IMR-90 (cell line): Measurements from ENCODE around the gene MAST1. TPM values are rescaled to one million over a fixed set of nuclear protein-coding genes. Genes with fewer than 3 reads are reported as not detected.

Experiments
- ATAC-seq: fragments of 200-7000 bp; cut with Tn5 transposase; 2 replicates; pipeline ENCODE4 v1.9.1; 2020; ENCODE audit warnings: low read depth, mild to moderate bottlenecking, moderate library complexity
- BruUV-seq: library from RNA; stranded (reverse); fragments of 400-500 nt; replicated peaks from 2 replicates; lab custom pipeline; 2021; lab: Mats Ljungman, UMichigan
- CTCF ChIA-PET: fragments of 300-600 bp; formaldehyde crosslinking; extraction: SDS; loops from one replicate; lab custom pipeline; 2021; ENCODE audit warnings: antibody characterized with exemption; lab: Yijun Ruan, JAX
- POLR2A ChIA-PET: fragments of 300-600 bp; sonication (Branson Sonifier 250); formaldehyde crosslinking; loops from one replicate; lab custom pipeline; 2022; ENCODE audit warnings: antibody characterized with exemption; ENCODE audit not compliant: unreplicated experiment; lab: Charles Lee
- DNase-seq: peaks from one replicate; pipeline ENCODE4 v3.0.0; 2013
- H2AFZ ChIP-seq: replicated peaks from 2 replicates; pipeline ENCODE3; 2013; ENCODE audit warnings: low read length, mild to moderate bottlenecking; ENCODE audit not compliant: poor library complexity
- H2AK5ac ChIP-seq: 2 replicates; pipeline ENCODE4 v1.6.1; 2013; ENCODE audit warnings: low read depth, low read length, inconsistent platforms
- H2AK9ac ChIP-seq: replicated peaks from 2 replicates; pipeline ENCODE3; 2013; ENCODE audit warnings: mild to moderate bottlenecking, low read depth, low read length, moderate library complexity; ENCODE audit not compliant: poor library complexity
- H2BK120ac ChIP-seq: 2 replicates; pipeline ENCODE4 v1.6.1; 2013; ENCODE audit warnings: low read depth, low read length, inconsistent platforms
- H2BK15ac ChIP-seq: 3 replicates; pipeline ENCODE4 v1.6.1; 2013; ENCODE audit warnings: low read depth, low read length, inconsistent platforms
- H2BK20ac ChIP-seq: 2 replicates; pipeline ENCODE4 v1.6.1; 2013; ENCODE audit warnings: low read depth, mild to moderate bottlenecking, inconsistent platforms, low read length, moderate library complexity
- H2BK5ac ChIP-seq: 2 replicates; pipeline ENCODE4 v1.6.1; 2013; ENCODE audit warnings: mild to moderate bottlenecking, low read depth, low read length, inconsistent platforms; ENCODE audit not compliant: poor library complexity, severe bottlenecking
- H3K14ac ChIP-seq: replicated peaks from 2 replicates; pipeline ENCODE4 v1.6.1; 2013; ENCODE audit warnings: low read depth, low read length, inconsistent platforms
- H3K18ac ChIP-seq: 2 replicates; pipeline ENCODE4 v1.6.1; 2013; ENCODE audit warnings: low read depth, low read length, control low read depth
- H3K23ac ChIP-seq: 2 replicates; pipeline ENCODE4 v1.6.1; 2013; ENCODE audit warnings: low read depth, low read length, inconsistent platforms
- H3K27ac ChIP-seq: 2 replicates; pipeline ENCODE4 v1.5.1; 2013; ENCODE audit warnings: mild to moderate bottlenecking, control low read depth, low read length; ENCODE audit not compliant: insufficient read depth
- H3K27me3 ChIP-seq: 2 replicates; pipeline ENCODE4 v1.6.1; 2013; ENCODE audit warnings: low read length; ENCODE audit not compliant: control insufficient read depth, insufficient read depth
- H3K36me3 ChIP-seq: 2 replicates; pipeline ENCODE4 v1.6.1; 2013; ENCODE audit warnings: low read length, mixed read lengths; ENCODE audit not compliant: control insufficient read depth, insufficient read depth
- H3K4ac ChIP-seq: 2 replicates; pipeline ENCODE4 v1.6.1; 2013; ENCODE audit warnings: low read depth, low read length, inconsistent platforms
- H3K4me1 ChIP-seq: 2 replicates; pipeline ENCODE4 v1.6.1; 2013; ENCODE audit warnings: low read length, mixed read lengths; ENCODE audit not compliant: control insufficient read depth, insufficient read depth
- H3K4me2 ChIP-seq: 2 replicates; pipeline ENCODE4 v1.6.1; 2013; ENCODE audit warnings: low read depth, mild to moderate bottlenecking, control low read depth, low read length, moderate library complexity
- H3K4me3 ChIP-seq: 2 replicates; pipeline ENCODE4 v1.5.1; 2013; ENCODE audit warnings: low read depth, mild to moderate bottlenecking, control low read depth, low read length, moderate library complexity; ENCODE audit not compliant: insufficient read depth
- H3K56ac ChIP-seq: 2 replicates; pipeline ENCODE4 v1.6.1; 2013; ENCODE audit warnings: low read length, inconsistent platforms; ENCODE audit not compliant: insufficient read depth; ENCODE audit errors: extremely low read depth
- H3K79me1 ChIP-seq, 2 experiments: 2 replicates each; pipeline ENCODE4 v1.6.1; 2013; ENCODE audit warnings: low read length in 2 of 2, inconsistent platforms in 1 of 2, low read depth in 1 of 2
- H3K9ac ChIP-seq: 2 replicates; pipeline ENCODE4 v1.6.1; 2013; ENCODE audit warnings: low read depth, low read length, control low read depth
- H3K9me1 ChIP-seq: 2 replicates; pipeline ENCODE4 v1.6.1; 2013; ENCODE audit warnings: low read length, inconsistent platforms; ENCODE audit not compliant: insufficient read depth
- H3K9me3 ChIP-seq: 2 replicates; pipeline ENCODE4 v1.6.1; 2013; ENCODE audit warnings: low read length; ENCODE audit not compliant: control insufficient read depth, insufficient read depth
- H4K20me1 ChIP-seq: 2 replicates; pipeline ENCODE4 v1.6.1; 2013; ENCODE audit warnings: low read length, inconsistent platforms; ENCODE audit not compliant: insufficient read depth
- H4K5ac ChIP-seq: 2 replicates; pipeline ENCODE4 v1.6.1; 2013; ENCODE audit warnings: mild to moderate bottlenecking, low read depth, low read length, control low read depth
- H4K8ac ChIP-seq, 2 experiments: 2 replicates each; pipeline ENCODE4 v1.6.1; 2013; ENCODE audit warnings: low read depth in 2 of 2, low read length in 2 of 2, control low read depth in 1 of 2, inconsistent platforms in 1 of 2
- H4K91ac ChIP-seq: 2 replicates; pipeline ENCODE4 v1.6.1; 2013; ENCODE audit warnings: low read depth, low read length, inconsistent platforms; ENCODE audit not compliant: insufficient read depth
- BHLHE40 ChIP-seq: fragments of 150-350 bp; IDR thresholded peaks from 2 replicates; pipeline ENCODE4 v1.6.1; 2016; ENCODE audit warnings: mild to moderate bottlenecking, low read depth, low read length
- CEBPB ChIP-seq: IDR thresholded peaks from 2 replicates; pipeline ENCODE4 v1.6.1; 2012; ENCODE audit warnings: low read depth, low read length, improper control_type of control experiment
- CHD1 ChIP-seq: IDR thresholded peaks from 2 replicates; pipeline ENCODE4 v1.6.1; 2012; ENCODE audit warnings: low read depth, low read length, improper control_type of control experiment
- CTCF ChIP-seq: conservative IDR thresholded peaks from 2 replicates; pipeline ENCODE4 v1.5.1; 2012; ENCODE audit warnings: mild to moderate bottlenecking, low read depth, low read length, improper control_type of control experiment
- ELK1 ChIP-seq: fragments of 150-350 bp; IDR thresholded peaks from 2 replicates; pipeline ENCODE4 v1.6.1; 2016; ENCODE audit warnings: low read depth, mild to moderate bottlenecking, low read length, moderate library complexity, borderline replicate concordance
- FOS ChIP-seq: fragments of 150-350 bp; IDR thresholded peaks from 2 replicates; pipeline ENCODE4 v1.6.1; 2016; ENCODE audit warnings: low read depth, low read length
- MAFK ChIP-seq: IDR thresholded peaks from 2 replicates; pipeline ENCODE4 v1.6.1; 2012; ENCODE audit warnings: low read depth, low read length, improper control_type of control experiment
- MAZ ChIP-seq: IDR thresholded peaks from 2 replicates; pipeline ENCODE4 v1.6.1; 2012; ENCODE audit warnings: low read depth, mild to moderate bottlenecking, low read length, improper control_type of control experiment, moderate library complexity, borderline replicate concordance
- MXI1 ChIP-seq: IDR thresholded peaks from 2 replicates; pipeline ENCODE4 v1.6.1; 2012; ENCODE audit warnings: low read depth, mild to moderate bottlenecking, low read length, moderate library complexity, borderline replicate concordance
- NFE2L2 ChIP-seq: fragments of 150-350 bp; IDR thresholded peaks from 2 replicates; pipeline ENCODE4 v1.6.1; 2016; ENCODE audit warnings: low read depth, mild to moderate bottlenecking, low read length
- POLR2A ChIP-seq: IDR thresholded peaks from 2 replicates; pipeline ENCODE4 v1.6.1; 2012; ENCODE audit warnings: mild to moderate bottlenecking, low read depth, low read length
- RAD21 ChIP-seq: IDR thresholded peaks from 2 replicates; pipeline ENCODE4 v1.6.1; 2012; ENCODE audit warnings: low read length, improper control_type of control experiment
- RCOR1 ChIP-seq: IDR thresholded peaks from 2 replicates; pipeline ENCODE4 v1.6.1; 2012; ENCODE audit warnings: mild to moderate bottlenecking, low read length, improper control_type of control experiment; ENCODE audit not compliant: insufficient replicate concordance
- RFX5 ChIP-seq: IDR thresholded peaks from 2 replicates; pipeline ENCODE4 v1.8.0; 2012; ENCODE audit warnings: low read depth, mild to moderate bottlenecking, low read length, moderate library complexity
- SMC3 ChIP-seq: fragments of 150-350 bp; IDR thresholded peaks from 2 replicates; pipeline ENCODE4 v1.6.1; 2016; ENCODE audit warnings: low read depth, mild to moderate bottlenecking, antibody characterized with exemption, low read length, moderate library complexity
- WGBS, 2 experiments: methylation state at CpG; one replicate each; pipeline versions ENCODE4 v1.1.5 to v1.1.7; 2013; ENCODE audit warnings: missing lambda C conversion rate in 2 of 2; ENCODE audit not compliant: insufficient read length in 1 of 2; ENCODE audit errors: extremely low coverage in 2 of 2; 5-methylcytosine and 5-hydroxymethylcytosine counted together
- dilution Hi-C: fragments of 300-500 bp; cut with HindIII; formaldehyde crosslinking; loops from one replicate; pipeline ENCODE4 v1.14.3; 2018; ENCODE audit warnings: low sequenced_read_pairs; ENCODE audit not compliant: unreplicated experiment
- in situ Hi-C: fragments of 300-500 bp; cut with MboI; formaldehyde crosslinking; loops from 3 replicates; pipeline ENCODE4 v1.14.3; 2019; ENCODE audit warnings: low sequenced_read_pairs, inconsistent platforms, mixed read lengths
- intact Hi-C: fragments of 100-400 bp; cut with micrococcal nuclease; formaldehyde crosslinking; loops from 2 replicates; pipeline ENCODE4 v1.10.0; 2022
- polyA plus RNA-seq, 3 experiments: library from polyadenylated mRNA; depleted of rRNA; stranded (reverse); fragments of >200 nt; gene quantifications; 2 replicates each; pipeline ENCODE4 v1.2.3, GENCODE V29; 2012; ENCODE audit warnings: low replicate concordance in 1 of 3
- total RNA-seq: library from RNA; depleted of rRNA; stranded (reverse); fragments of >200 nt; gene quantifications from 2 replicates; pipeline ENCODE4 v1.2.3, GENCODE V29; 2012
- TF ChIP-seq, protein P1 (sequence below): fragments of 150-350 bp; IDR thresholded peaks from 2 replicates; pipeline ENCODE4 v1.6.1; 2017; ENCODE audit warnings: mild to moderate bottlenecking, antibody characterized with exemption, low read length, low read depth

MAST1 gene
- total and polyA plus RNA-seq, 2 of the 4 experiments (the other 2 are of a cell fraction): 0.56 to 1.1 TPM

GRCh38 chr19:12896460-12896859 is 58.1 kb downstream of the MAST1 start:
- no TSS peak for BruUV-seq
- Histone ChIP-seq H3K4me3 (no peak overlapping the region), H2AK9ac (no peak overlapping the region), H4K5ac (no peak overlapping the region), H3K9me1 (no peaks in the 10 kb centered on the region), H2BK120ac (no peak overlapping the region), H3K36me3 (peaks cover 26% of the 10 kb centered on the region), H2BK5ac (no peak overlapping the region), H2BK20ac (no peak overlapping the region), H4K20me1 (no peaks in the 10 kb centered on the region), H3K23ac (no peak overlapping the region), H3K4me1 (peaks cover 5% of the 10 kb centered on the region), H4K8ac (no peak overlapping the region), H3K56ac (no peak overlapping the region), H2BK15ac (no peak overlapping the region), H3K79me1 (peaks cover 6 to 7% of the 10 kb centered on the region in 2 experiments; a peak in 3 of 4 replicates), H2AK5ac (no peak overlapping the region), H3K9ac (no peak overlapping the region), H3K4me2 (no peak overlapping the region), H3K27ac (no peak overlapping the region), H4K91ac (no peak overlapping the region), H3K14ac (no peak overlapping the region), H3K4ac (no peak overlapping the region), H3K9me3 (no peaks in the 10 kb centered on the region), H3K18ac (no peak overlapping the region), H2AFZ (peak overlapping the region; percentile 21), H3K27me3 (no peaks in the 10 kb centered on the region)
- ChIA-PET POLR2A (no interaction called here), CTCF (no interaction called here)
- intact Hi-C loops: no loop called here
- DNase-seq: no peak
- in situ Hi-C loops: no loop called here
- TF ChIP-seq MXI1 (no peak), MAFK (no peak), POLR2A (no peak), MAZ (no peak), CEBPB (no peak), NFE2L2 (no peak), CHD1 (no peak), ELK1 (no peak), CTCF (no peak), SMC3 (no peak), RAD21 (no peak), RFX5 (no peak), RCOR1 (no peak), BHLHE40 (no peak), FOS (no peak)
- TF ChIP-seq, protein P1, sequence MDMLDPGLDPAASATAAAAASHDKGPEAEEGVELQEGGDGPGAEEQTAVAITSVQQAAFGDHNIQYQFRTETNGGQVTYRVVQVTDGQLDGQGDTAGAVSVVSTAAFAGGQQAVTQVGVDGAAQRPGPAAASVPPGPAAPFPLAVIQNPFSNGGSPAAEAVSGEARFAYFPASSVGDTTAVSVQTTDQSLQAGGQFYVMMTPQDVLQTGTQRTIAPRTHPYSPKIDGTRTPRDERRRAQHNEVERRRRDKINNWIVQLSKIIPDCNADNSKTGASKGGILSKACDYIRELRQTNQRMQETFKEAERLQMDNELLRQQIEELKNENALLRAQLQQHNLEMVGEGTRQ: no peak
- dilution Hi-C loops: no loop called here
- WGBS, 2 experiments: 95% methylated on average over 12 of the region's 17 CpGs; no CpG with 5 or more reads in 1 of the 2 experiments
- ATAC-seq: no peak
